ENCODE measurements around the gene TOR4A.

Gene TOR4A

DNA sequence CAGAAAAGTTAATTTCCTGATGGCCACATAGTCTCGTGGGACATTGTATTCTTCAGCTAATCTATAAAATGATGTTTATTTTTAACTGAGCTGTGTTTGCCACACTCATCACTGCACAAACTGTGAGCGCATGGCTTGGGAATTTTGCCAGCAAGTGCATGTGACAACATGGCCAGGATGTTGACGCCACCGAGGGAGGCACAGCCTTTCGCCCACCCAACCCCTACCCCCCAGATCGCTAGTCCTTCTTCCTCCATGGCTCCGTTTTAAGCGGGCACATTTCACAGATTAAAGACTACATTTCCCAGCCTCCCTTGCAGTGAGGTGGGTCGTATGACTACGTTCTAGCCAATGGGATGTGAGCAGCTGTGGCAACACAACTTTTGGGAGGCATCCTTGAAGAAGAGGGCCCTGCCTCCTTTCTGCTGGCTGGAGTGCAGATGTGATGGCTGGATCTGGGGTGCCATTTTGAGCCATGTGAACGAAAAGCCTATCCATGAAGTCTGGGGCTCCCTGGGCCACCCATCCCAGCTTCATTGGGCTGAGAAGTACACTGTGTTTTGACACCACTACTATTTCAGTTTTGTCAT lies 16.7 kb downstream of the TOR4A start:
- peak overlapping the region; percentile 50 for H3K4me3 Mint-ChIP-seq
- no peak for DNase-seq (ENCODE audit: low spot score in 2 of 2)
- peaks cover 6% of the 10 kb centered on the region for H3K4me1 Mint-ChIP-seq
- H3K36me3 Mint-ChIP-seq (ENCODE audit: insufficient read depth): peaks cover 5% of the 10 kb centered on the region
- no peaks in the 10 kb centered on the region for H3K9me3 Mint-ChIP-seq
- no peak overlapping the region for H3K27ac Mint-ChIP-seq (ENCODE audit: low read depth)
- no peak for ATAC-seq (replicated peaks; ENCODE audit: extremely low read depth, poor library complexity, severe bottlenecking)
- peaks cover 50% of the 10 kb centered on the region for H3K27me3 Mint-ChIP-seq

GRCh38 chr9:137294681-137295237 lies 17.2 kb downstream of the TOR4A start:
- DNase-seq (ENCODE audit: low spot score in 2 of 2): no peak
- H3K36me3 Mint-ChIP-seq (ENCODE audit: insufficient read depth): peaks cover 5% of the 10 kb centered on the region
- H3K4me3 Mint-ChIP-seq: peak overlapping the region; percentile 50
- ATAC-seq (replicated peaks; ENCODE audit: extremely low read depth, poor library complexity, severe bottlenecking): no peak
- H3K27me3 Mint-ChIP-seq: peaks cover 52% of the 10 kb centered on the region
- peaks cover 6% of the 10 kb centered on the region for H3K4me1 Mint-ChIP-seq
- H3K9me3 Mint-ChIP-seq: no peaks in the 10 kb centered on the region
- no peak overlapping the region for H3K27ac Mint-ChIP-seq (ENCODE audit: low read depth)

DNA sequence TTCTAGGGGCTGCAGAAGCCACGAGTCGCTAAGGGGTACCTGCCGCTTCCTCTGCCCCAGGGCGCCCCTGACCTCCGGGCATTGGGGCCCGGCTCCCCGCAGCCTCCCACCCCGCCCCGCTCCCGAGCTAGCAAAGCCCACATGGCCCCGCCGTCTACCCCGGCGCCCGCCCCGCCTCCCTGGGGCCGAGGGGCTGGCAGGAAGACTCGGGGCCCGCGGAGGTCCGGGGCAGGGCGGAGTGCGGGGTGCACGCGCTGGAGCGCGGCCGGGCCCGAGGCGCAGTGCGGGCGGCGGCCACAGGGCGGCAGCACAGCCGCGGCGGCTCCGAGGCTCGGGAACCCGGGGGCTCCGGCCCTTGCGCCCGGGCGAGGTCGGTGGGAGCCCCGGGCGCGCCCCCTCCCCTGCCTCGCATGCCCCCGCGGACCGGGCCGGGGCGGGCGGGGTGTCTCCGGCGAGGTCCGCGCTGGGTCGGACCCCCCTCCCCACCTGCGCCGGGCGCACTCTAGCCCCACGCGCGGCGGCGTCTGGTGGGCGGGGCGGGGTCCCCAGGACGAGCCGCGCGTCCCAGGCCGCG lies 17.8 kb downstream of the TOR4A start:
- peak overlapping the region; percentile 50 for H3K4me3 Mint-ChIP-seq
- peaks cover 6% of the 10 kb centered on the region for H3K4me1 Mint-ChIP-seq
- H3K36me3 Mint-ChIP-seq (ENCODE audit: insufficient read depth): peaks cover 8% of the 10 kb centered on the region
- no peak for DNase-seq (ENCODE audit: low spot score in 2 of 2)
- no peaks in the 10 kb centered on the region for H3K9me3 Mint-ChIP-seq
- ATAC-seq (replicated peaks; ENCODE audit: extremely low read depth, poor library complexity, severe bottlenecking): peak; percentile 72
- peaks cover 52% of the 10 kb centered on the region for H3K27me3 Mint-ChIP-seq
- no peak overlapping the region for H3K27ac Mint-ChIP-seq (ENCODE audit: low read depth)

DNA sequence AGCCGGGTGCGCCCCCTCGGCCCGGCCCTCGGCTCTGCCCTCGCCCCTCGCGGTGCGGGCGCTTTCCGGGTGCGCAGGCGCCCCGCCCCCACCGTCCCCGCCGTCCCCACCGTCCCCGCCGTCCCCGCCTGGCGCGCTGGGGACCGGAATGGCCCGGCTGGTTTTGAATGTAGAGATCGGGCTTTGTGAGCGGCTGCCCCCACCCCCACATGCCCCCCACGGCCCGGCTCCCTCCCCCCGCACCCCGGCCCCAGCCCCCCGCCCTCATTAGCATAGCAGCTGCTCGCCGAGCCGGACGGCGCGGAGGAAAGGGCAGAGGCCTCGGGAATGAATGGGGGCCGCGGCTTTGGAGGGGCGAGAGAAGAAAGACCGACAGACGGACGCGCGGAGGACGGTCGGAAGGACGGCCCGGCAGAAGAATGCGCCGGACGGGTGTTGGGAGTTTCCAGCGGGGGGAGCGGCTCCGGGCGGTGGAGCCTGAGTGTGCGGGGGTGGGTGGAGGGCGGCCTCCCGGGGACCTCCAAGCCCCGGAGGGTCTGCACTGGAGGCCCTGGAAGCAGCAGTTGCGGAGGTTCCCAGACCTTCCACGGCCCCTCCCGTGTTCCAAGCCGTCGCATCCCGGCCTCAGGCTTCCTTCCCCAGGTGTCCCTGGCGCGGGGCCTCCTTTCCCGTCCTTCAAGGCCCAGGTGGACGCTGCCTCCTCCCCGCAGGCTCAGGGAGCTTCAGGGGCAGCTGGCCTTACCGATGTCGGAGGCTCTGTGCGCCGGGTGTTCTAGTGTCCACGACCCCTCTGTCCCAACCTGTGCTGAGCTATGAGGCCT lies 18.5 kb downstream of the TOR4A start:
- peaks cover 52% of the 10 kb centered on the region for H3K27me3 Mint-ChIP-seq
- ATAC-seq (replicated peaks; ENCODE audit: extremely low read depth, poor library complexity, severe bottlenecking) (no peak), DNase-seq (ENCODE audit: low spot score in 2 of 2) (no peak)
- H3K27ac Mint-ChIP-seq (ENCODE audit: low read depth): peak overlapping the region; percentile 76
- H3K9me3 Mint-ChIP-seq: no peaks in the 10 kb centered on the region
- H3K4me1 Mint-ChIP-seq: peaks cover 6% of the 10 kb centered on the region
- peak overlapping the region; percentile 66 for H3K4me3 Mint-ChIP-seq
- peaks cover 8% of the 10 kb centered on the region for H3K36me3 Mint-ChIP-seq (ENCODE audit: insufficient read depth)

DNA sequence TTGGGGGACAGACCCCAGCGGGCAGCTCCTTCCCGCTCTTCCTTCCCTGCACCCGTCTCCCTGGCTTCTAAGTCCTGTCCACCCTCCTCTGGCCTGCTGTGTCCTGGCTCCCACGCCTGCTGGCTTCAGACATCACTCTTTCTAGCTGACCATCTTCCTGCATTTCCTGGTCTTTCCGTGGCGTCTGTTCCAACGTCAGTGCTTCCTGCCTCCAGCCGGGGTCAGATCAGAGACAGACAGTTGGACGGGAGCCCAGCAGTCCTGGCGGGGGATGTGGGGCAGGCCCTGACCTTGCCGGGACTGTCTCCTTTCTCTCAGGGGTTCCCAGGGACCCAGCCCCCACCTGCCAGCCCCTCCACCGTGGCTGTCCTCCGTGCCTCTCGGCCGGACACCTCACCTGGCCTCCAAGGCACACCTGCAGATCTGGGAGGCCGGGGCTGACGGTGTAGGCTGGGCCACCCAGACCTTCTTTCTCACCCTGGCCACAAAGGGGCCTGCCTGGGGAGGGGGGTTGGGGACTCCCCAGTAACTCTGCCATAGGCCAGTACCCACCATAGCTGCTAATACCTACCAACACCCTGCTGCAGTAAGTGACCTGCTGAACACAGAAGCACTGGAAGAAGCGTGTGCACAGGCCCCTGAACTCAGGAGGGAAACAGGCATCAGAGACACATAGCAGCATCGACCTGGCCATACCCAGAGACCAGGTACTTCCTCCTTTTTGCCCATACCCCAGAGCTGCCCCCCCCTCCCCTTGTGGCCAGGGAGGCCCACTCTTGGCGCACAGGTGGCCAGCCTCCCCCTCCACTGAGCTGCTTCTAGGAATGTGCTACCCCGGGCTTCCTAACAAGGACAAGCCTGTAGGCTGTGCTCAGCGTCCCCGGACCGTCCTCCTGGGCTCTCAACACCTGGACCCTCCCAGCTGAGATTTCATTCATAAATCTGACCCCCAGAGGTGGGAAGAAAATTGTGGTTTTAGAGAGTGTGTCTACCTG lies 19.4 kb downstream of the TOR4A start:
- peak overlapping the region; percentile 66 for H3K4me3 Mint-ChIP-seq
- peak overlapping the region; percentile 76 for H3K27ac Mint-ChIP-seq (ENCODE audit: low read depth)
- peaks cover 8% of the 10 kb centered on the region for H3K36me3 Mint-ChIP-seq (ENCODE audit: insufficient read depth)
- peaks cover 52% of the 10 kb centered on the region for H3K27me3 Mint-ChIP-seq
- no peaks in the 10 kb centered on the region for H3K9me3 Mint-ChIP-seq
- no peak for ATAC-seq (replicated peaks; ENCODE audit: extremely low read depth, poor library complexity, severe bottlenecking)
- peaks cover 6% of the 10 kb centered on the region for H3K4me1 Mint-ChIP-seq
- DNase-seq (ENCODE audit: low spot score in 2 of 2): no peak

DNA sequence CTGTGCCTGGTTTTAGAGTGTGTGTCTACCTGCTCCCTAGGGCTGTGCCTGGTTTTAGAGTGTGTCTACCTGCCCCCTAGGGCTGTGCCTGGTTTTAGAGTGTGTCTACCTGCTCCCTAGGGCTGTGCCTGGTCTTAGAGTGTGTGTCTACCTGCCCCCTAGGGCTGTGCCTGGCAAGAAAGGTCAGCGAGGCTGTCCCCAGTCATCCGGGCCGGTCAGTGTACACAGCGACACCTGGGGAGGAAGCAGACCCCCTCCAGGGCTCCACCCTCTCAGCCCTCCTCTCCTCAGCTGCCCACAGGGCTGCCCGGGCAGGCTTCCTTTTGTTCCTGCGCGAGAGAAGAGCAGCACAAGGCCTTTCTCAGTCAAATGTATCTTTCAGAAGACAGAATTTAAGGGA lies 20.4 kb downstream of the TOR4A start:
- DNase-seq (ENCODE audit: low spot score in 2 of 2) (no peak), ATAC-seq (replicated peaks; ENCODE audit: extremely low read depth, poor library complexity, severe bottlenecking) (no peak)
- Mint-ChIP-seq H3K27me3 (peaks cover 52% of the 10 kb centered on the region), H3K36me3 (ENCODE audit: insufficient read depth) (peaks cover 8% of the 10 kb centered on the region), H3K4me1 (peaks cover 6% of the 10 kb centered on the region), H3K9me3 (no peaks in the 10 kb centered on the region), H3K4me3 (no peak overlapping the region), H3K27ac (ENCODE audit: low read depth) (no peak overlapping the region)

GRCh38 chr9:137298401-137299202 lies 21.1 kb downstream of the TOR4A start:
- Mint-ChIP-seq H3K4me1 (peaks cover 6% of the 10 kb centered on the region), H3K36me3 (ENCODE audit: insufficient read depth) (peaks cover 9% of the 10 kb centered on the region), H3K9me3 (no peaks in the 10 kb centered on the region), H3K4me3 (no peak overlapping the region), H3K27me3 (peaks cover 45% of the 10 kb centered on the region), H3K27ac (ENCODE audit: low read depth) (no peak overlapping the region)
- ATAC-seq (replicated peaks; ENCODE audit: extremely low read depth, poor library complexity, severe bottlenecking) (no peak), DNase-seq (ENCODE audit: low spot score in 2 of 2) (no peak)

- Mint-ChIP-seq H3K4me1 (peaks cover 6% of the 10 kb centered on the region), H3K4me3 (no peak overlapping the region), H3K27me3 (peaks cover 39% of the 10 kb centered on the region), H3K9me3 (no peaks in the 10 kb centered on the region), H3K27ac (ENCODE audit: low read depth) (no peak overlapping the region), H3K36me3 (ENCODE audit: insufficient read depth) (peaks cover 10% of the 10 kb centered on the region)
- no peak for DNase-seq (ENCODE audit: low spot score in 2 of 2)
- no peak for ATAC-seq (replicated peaks; ENCODE audit: extremely low read depth, poor library complexity, severe bottlenecking)
Observed at GRCh38 chr9:137299203-137299565, 21.7 kb downstream of the TOR4A start.

- Mint-ChIP-seq H3K27me3 (peaks cover 32% of the 10 kb centered on the region), H3K36me3 (ENCODE audit: insufficient read depth) (peaks cover 7% of the 10 kb centered on the region), H3K27ac (ENCODE audit: low read depth) (no peak overlapping the region), H3K4me3 (no peak overlapping the region), H3K4me1 (peaks cover 6% of the 10 kb centered on the region), H3K9me3 (no peaks in the 10 kb centered on the region)
- ATAC-seq (replicated peaks; ENCODE audit: extremely low read depth, poor library complexity, severe bottlenecking) (no peak), DNase-seq (ENCODE audit: low spot score in 2 of 2) (no peak)
Observed at GRCh38 chr9:137299938-137300337, 22.4 kb downstream of the TOR4A start.

DNA sequence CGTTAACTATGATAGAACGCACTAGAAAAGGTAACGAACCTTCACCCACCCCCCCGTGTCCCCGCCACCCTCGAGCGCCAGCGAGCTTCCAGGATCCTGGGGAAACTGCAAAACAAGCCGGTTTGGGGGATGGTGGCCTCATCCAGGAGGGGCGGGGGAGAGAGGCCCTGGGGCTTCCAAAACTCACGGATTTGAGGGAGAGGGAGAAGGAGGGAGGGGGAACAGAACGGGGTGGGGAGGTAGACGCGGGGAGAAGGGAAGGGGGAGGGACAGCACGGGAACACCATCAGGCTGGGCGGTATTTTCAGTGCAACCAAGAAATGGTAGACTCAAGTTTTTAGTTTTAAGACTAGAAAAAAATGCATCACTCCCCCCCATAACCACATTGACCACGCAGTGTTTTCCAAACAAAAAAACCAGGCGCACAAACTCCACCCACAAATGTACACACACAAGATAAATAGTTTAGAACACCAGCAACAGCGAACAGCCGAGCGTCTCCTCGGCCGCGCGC lies 23.1 kb downstream of the TOR4A start:
- DNase-seq (ENCODE audit: low spot score in 2 of 2) (no peak), ATAC-seq (replicated peaks; ENCODE audit: extremely low read depth, poor library complexity, severe bottlenecking) (no peak)
- H3K27ac Mint-ChIP-seq (ENCODE audit: low read depth): no peak overlapping the region

GRCh38 chr9:137301081-137301947 lies 23.8 kb downstream of the TOR4A start:
- no peak overlapping the region for H3K27ac Mint-ChIP-seq (ENCODE audit: low read depth)
- H3K9me3 Mint-ChIP-seq: no peaks in the 10 kb centered on the region
- peaks cover 30% of the 10 kb centered on the region for H3K27me3 Mint-ChIP-seq
- peak overlapping the region; percentile 70 for H3K4me3 Mint-ChIP-seq
- ATAC-seq (replicated peaks; ENCODE audit: extremely low read depth, poor library complexity, severe bottlenecking) (no peak), DNase-seq (ENCODE audit: low spot score in 2 of 2) (no peak)
- H3K36me3 Mint-ChIP-seq (ENCODE audit: insufficient read depth): peaks cover 7% of the 10 kb centered on the region
- peaks cover 5% of the 10 kb centered on the region for H3K4me1 Mint-ChIP-seq

More for the DNA sequence above, 23.1 kb downstream of the TOR4A start:
- Mint-ChIP-seq H3K4me3 (peak overlapping the region; percentile 70), H3K36me3 (ENCODE audit: insufficient read depth) (peaks cover 7% of the 10 kb centered on the region), H3K27me3 (peaks cover 32% of the 10 kb centered on the region), H3K4me1 (peaks cover 6% of the 10 kb centered on the region), H3K9me3 (no peaks in the 10 kb centered on the region)
